ENCODE results near the gene GPR4.
"Not testable (repeated sequence)": the region's sequence is repeated elsewhere in the genome, so short reads cannot be mapped to it uniquely, and the experiment has no call there.

The GPR4 gene

GRCh38 chr19:45621976-45622503 is 20.0 kb upstream of the GPR4 start:
- no peak for DNase-seq (ENCODE audit: low read depth)

GRCh38 chr19:45621389-45621788 is 19.4 kb upstream of the GPR4 start:
- no peak for DNase-seq (ENCODE audit: low read depth)

- no peak for DNase-seq (ENCODE audit: low read depth)
Observed at GRCh38 chr19:45616704-45617017, 14.6 kb upstream of the GPR4 start.

- DNase-seq (ENCODE audit: low read depth), result peak; percentile 90
Observed at GRCh38 chr19:45615795-45616703, 14.0 kb upstream of the GPR4 start.

GRCh38 chr19:45615056-45615455 is 13.0 kb upstream of the GPR4 start:
- not testable (repeated sequence) for DNase-seq (ENCODE audit: low read depth)

- DNase-seq (ENCODE audit: low read depth), result no peak
Observed at GRCh38 chr19:45613926-45614725, 12.1 kb upstream of the GPR4 start.

- no peak for DNase-seq (ENCODE audit: low read depth)
Observed at GRCh38 chr19:45608948-45609347, 6.9 kb upstream of the GPR4 start.

GRCh38 chr19:45607071-45608029 is 5.3 kb upstream of the GPR4 start:
- DNase-seq (ENCODE audit: low read depth), result peak; percentile 34

- no peak for DNase-seq (ENCODE audit: low read depth)
Observed at GRCh38 chr19:45601115-45601514, 897 bp downstream of the GPR4 start.

- no peak for DNase-seq (ENCODE audit: low read depth)
Observed at GRCh38 chr19:45600340-45600885, 1.6 kb downstream of the GPR4 start.

- DNase-seq (ENCODE audit: low read depth), result no peak
Observed at GRCh38 chr19:45599286-45599685, 2.7 kb downstream of the GPR4 start.

GRCh38 chr19:45598267-45599001 is 3.6 kb downstream of the GPR4 start:
- peak; percentile 21 for DNase-seq (ENCODE audit: low read depth)

GRCh38 chr19:45597425-45598111 is 4.4 kb downstream of the GPR4 start:
- DNase-seq (ENCODE audit: low read depth), result no peak

- DNase-seq (ENCODE audit: low read depth), result no peak
Observed at GRCh38 chr19:45595814-45596213, 6.2 kb downstream of the GPR4 start.

GRCh38 chr19:45593520-45593919 is 8.5 kb downstream of the GPR4 start:
- no peak for DNase-seq (ENCODE audit: low read depth)

GRCh38 chr19:45592366-45592765 is 9.6 kb downstream of the GPR4 start:
- DNase-seq (ENCODE audit: low read depth), result no peak

- no peak for DNase-seq (ENCODE audit: low read depth)
Observed at GRCh38 chr19:45591638-45592005, 10.4 kb downstream of the GPR4 start.

- DNase-seq (ENCODE audit: low read depth), result no peak
Observed at GRCh38 chr19:45591004-45591637, 10.9 kb downstream of the GPR4 start.

- DNase-seq (ENCODE audit: low read depth), result no peak
Observed at GRCh38 chr19:45590300-45591003, 11.6 kb downstream of the GPR4 start.
